GM11168 (cell line): ENCODE data around the gene ANXA5.
"Not testable (repeated sequence)": the region's sequence is repeated elsewhere in the genome, so short reads cannot be mapped to it uniquely, and the experiment has no call there.

ENCODE experiments used
- in situ Hi-C: fragments of 300-500 bp; cut with MboI; formaldehyde crosslinking; loops from one replicate; pipeline ENCODE4 v1.12.0; 2022; ENCODE audit warnings: low sequenced_read_pairs; ENCODE audit not compliant: unreplicated experiment

The ANXA5 gene

DNA sequence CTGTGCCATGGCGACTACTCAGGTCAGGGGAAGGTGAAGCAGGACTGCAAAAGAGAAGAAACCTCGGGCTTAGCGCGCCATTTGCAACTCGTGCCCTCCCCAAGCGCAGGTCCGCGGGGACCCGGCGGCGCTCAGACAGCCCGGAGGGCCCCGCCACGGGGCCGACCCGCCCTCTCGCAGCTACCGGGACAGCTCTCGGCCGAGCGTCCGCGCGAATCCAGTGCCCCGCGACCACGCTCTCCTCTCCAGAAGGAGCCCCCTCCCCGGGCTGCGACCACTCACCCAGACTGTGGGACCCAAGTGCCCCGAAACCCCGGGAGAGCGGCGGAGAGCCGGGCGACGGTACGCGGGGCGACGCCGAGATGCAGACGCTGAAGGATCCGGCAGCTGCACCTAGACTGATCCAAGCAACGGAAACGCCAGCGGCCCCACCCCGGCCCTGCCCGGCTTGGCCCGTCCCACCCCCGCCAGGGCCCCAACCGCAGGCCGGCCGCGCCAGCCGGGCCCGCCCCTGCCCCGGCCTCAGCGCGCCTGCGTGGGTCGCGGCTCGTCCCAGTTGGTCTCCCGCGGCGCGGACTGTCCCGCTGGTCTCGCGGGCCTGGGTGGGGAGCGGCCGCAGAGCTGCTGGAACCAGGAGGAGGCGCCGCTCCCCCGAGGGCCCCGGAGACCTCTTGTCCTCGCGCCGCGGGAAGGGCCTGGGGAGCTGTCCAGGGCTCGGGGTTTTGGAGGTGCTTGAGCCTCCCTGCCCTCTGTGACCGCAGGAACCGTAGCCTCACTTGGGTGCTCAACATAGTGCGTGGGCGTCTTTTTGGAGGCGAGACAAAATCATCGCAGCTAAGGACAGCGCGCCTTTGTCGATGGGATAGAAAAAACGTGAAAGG lies at the start of gene ANXA5:
Gene ANXA5, minus strand, starts transcription at position 400 of the 881 bp plus-strand sequence. Its CDS starts 391 bp downstream, at position 9.
- in situ Hi-C loops: no loop called here

DNA sequence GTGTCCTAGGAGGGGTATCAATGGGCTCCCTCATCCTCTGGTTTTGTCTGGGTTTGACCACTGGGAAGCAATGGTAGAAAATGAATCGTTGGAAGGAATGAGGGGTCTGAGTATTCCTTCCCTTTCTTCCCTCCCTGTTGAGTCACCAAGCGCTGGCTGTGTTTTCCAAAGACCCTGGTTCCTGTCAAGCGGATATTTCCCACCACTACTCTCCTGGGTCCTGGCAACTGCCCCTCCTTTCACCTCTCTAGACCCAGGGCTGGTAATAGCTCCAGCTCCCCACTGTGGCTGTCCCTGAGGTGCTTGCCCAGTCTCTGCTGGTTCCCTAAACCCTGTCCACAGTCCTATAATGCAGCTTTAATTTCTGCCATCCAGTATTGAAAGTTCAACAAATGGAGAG lies 46.0 kb upstream of the ANXA5 start:
- in situ Hi-C loops: no loop called here

DNA sequence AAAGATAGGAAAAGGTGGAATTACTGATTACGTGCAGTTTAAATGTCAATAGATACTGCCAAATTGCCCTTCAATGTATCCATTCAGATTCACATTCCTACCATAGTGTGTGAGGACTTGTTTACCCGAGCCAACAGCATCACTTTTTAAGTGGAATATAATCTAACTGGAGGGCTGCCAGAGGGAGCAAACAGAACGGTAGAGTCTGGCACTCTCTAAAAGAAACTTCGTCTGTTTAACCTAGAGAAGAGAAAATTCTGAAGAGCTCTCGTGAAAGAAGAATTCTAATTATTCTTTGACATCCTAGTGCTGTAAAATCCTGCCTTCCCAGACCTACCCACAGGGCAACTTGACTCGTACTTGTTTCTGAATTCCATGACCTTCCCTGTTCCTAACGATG lies 45.0 kb upstream of the ANXA5 start:
- in situ Hi-C loops: no loop called here

DNA sequence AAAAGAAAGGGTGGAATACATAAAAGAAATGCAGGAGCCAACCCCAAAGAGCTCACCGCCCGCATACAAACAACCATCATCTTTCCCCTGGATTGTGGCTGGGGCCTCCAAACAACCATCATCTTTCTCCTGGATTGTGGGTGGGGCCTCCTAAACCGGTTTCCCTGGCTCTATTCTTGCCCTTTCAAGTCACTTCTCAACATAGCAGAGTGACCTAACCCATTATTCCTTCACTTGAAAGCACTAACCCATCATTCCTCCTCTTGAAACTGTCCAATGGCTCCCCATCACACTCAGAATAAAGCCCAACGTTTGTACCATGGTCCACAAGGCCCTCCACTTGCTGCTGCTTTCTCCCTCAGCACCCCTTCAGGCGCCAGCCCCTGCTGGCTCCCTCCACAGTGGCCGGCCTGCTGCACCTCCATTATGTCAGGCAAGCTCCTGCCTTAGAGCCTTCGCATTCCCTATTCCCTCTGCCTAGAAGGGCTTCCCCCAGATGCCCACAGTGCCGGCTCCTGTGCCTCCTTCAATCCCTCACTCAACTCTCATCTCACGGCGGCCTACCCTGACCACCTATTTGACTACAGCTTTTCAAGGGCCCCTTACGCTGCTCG lies 44.1 kb upstream of the ANXA5 start:
- in situ Hi-C loops: no loop called here

DNA sequence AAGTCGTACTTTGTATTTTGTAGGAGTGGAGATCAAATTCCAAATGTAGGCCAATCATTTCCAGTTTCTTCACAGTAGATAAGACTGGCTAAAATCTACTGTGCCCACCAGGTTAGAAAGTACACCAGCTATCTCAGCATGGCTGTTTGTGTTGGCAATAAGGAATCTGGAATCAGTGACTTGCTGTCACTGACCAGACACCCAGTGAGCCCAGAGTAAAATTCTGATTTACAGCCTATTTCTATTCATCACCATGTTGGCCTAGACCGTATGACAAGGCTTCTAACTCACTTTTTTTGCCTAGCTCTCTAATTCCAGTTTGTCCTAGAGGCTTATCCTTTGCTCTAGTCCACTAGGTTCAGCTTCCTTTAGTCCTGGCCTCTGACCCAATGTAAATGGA lies 42.8 kb upstream of the ANXA5 start:
- in situ Hi-C loops: no loop called here

DNA sequence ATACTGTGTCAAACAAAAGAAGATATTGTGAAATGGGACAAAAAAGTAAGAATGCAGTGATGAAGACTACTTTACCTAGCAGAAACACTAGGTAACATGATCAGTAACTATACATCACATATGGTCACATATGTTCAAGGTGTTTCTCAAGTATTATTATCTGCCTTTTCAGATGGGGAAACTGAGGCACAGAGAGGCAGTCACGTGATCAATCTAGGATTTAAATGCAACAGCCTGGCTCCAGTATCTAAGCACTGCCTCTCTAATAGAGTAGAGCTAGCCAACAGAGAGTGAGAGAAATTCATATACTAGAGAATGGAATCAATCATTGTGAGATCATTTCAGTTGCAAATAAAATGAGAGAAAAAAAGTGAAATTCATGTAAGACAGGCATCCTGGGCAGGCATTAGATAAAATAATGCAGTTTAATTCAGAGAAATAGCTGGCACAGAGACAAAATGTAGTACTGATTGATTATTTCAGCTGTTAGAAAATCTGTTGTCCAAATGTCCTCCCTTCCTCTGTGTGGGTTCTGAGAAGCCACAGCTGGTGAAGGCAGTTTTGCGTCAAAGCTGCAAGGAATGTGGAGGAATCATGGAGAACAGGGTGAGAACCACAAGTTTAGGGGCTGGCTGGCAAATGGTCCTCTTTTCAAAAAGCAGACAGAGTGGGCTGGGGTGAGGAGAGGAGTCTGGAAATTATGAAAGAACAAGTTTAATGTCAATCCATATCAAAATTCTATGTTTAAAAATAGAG lies 42.2 kb upstream of the ANXA5 start:
- in situ Hi-C loops: no loop called here

DNA sequence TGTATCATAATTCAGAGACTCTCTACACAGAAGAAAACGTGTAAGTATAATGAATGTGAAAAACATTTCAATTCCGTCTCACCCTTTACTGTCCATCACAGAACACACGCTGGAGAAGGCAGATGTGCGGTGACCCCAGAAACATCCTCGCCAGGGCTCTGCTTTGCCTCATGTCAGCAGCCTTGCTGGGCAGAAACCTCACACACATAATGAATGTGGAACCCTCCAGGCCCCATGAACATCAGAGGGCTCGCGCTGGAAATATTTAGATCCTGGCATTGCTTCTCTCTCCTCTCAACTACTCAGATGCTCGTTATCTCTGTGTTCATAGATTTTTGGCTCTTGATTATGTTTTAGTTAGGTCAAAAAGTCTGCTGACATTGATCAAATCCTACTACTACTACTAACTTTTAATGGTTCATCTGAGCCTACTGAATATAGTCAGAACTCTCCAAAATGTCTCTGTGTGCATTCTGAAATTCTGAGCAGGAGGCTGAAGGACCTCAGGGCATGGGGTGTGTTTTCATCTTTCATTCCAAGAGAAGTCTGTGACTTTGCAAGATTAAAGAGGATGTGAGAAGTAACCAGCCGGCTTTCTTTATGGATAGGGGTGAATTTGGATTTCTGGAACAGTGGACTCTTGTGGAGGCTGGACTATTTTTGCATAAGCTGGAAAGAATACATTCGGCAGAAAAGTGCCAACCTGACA lies 41.2 kb upstream of the ANXA5 start:
- in situ Hi-C loops: no loop called here

DNA sequence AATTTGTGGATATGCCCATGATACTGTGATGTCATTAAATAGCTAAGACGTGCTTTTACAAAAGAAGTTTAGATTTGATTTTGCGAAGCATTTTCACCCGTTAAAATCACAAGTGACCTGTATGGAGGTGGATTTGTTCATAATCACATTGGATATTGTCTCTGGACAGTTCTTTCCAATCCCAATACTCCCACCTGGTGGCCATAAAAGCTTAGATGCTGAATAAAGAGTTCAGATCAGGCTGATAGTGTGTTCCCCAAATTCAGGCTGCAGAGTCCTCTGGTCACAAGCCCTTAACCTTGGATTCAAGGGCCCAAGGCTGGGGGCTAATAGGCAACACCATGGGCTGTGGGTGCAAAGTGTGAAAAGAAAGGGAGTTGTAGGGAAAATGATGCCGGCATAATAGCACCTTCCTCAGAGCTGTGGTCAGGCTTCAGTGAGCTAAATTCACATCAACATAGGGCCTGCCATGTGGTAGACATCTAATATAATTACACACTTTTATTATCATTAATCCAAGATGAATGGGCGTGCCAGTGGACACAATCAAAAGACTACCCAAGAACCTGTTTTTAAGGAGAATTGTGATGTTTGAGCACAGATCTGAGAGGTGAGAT lies 40.1 kb upstream of the ANXA5 start:
- in situ Hi-C loops: no loop called here

DNA sequence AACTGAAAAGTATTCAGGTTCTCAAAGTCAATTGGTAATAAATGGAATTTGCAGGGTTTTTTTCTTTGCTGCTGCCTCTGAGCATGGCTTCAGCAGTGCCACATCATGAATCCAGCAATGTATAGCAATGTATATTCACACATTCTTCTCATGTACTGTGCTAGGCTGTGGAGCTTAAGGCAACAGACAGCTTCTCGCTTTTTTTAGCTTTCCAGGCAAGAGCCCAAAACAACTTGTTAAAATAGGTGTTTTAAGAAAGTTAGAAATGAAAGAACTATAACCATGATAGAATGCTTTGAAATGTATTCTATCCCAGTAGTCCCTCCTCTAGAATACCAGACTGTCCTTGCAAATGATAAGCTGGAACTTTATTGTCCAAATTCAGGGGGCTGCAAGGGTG lies 37.8 kb upstream of the ANXA5 start:
- in situ Hi-C loops: no loop called here

DNA sequence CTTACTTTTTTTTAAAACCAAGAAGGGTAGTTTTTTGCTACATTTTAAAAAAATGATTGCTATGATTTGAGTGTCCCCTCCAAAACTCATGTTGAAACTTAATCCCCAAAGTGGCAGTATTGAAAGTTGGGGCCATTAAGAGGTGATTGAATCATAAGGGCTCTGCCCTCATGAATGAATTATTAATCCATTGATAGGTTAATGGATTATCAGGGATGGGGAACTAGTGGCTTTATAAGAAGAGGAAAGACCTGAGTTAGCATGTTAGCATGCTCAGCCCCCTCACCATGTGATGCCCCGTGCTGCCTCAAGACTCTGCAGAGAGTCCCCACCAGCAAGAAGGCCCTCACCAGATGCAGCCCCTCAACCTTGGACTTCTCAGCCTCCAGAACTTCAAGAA lies 37.2 kb upstream of the ANXA5 start:
- in situ Hi-C loops: no loop called here

DNA sequence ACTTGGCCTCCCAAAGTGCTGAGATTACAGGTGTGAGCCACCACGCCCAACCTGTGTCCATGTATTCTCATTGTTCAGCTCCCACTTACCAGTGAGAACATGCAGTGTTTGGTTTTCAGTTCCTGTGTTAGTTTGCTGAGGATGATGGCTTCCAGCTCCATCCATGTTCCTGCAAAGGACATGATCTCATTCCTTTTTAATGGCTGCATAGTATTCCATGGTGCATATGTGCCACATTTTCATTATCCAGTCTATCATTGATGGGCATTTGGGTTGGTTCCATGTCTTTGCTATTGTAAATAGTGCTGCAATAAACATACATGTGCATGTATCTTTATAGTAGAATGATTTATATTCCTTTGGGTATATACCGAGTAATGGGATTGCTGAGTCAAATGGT lies 33.0 kb upstream of the ANXA5 start:
- in situ Hi-C loops: not testable (repeated sequence)

DNA sequence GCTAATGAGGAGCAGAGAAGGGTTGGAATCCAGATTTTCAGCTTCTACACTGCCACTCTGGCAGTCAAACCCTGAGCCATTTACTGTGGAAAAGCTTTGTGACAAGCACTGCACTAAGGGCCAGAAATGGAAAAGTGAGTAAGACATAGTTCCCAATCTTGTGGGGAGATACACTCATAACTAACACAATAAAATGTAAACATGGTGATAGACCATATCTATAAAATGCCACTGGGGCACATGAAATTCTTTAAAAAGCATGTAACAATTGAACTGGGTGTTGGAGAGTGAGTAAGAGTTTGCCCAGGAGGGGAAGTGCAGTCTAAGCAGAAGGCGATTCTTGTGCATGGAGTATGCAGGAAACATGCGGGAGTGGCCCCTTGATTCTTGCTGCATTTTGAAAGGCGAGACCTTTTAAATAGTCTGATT lies 32.0 kb upstream of the ANXA5 start:
- in situ Hi-C loops: no loop called here

DNA sequence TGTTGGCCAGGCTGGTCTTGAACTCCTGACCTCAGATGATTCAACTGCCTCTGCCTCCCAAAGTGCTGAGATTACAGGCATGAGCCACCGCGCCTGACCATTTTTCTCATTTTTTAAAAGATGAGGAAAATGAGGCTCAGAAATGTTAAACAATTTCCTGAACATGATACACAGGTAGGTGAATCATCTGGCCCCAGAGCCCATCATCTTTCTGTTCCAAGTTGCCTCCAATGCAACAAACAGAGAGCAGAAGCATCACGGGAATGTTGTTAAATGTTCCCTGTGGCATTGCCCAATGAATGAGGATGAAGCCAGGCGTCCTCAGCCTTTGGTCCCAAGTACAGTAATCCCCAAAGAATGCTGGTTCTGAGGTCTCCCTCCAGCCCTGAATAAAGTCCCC lies 31.3 kb upstream of the ANXA5 start:
- in situ Hi-C loops: no loop called here

DNA sequence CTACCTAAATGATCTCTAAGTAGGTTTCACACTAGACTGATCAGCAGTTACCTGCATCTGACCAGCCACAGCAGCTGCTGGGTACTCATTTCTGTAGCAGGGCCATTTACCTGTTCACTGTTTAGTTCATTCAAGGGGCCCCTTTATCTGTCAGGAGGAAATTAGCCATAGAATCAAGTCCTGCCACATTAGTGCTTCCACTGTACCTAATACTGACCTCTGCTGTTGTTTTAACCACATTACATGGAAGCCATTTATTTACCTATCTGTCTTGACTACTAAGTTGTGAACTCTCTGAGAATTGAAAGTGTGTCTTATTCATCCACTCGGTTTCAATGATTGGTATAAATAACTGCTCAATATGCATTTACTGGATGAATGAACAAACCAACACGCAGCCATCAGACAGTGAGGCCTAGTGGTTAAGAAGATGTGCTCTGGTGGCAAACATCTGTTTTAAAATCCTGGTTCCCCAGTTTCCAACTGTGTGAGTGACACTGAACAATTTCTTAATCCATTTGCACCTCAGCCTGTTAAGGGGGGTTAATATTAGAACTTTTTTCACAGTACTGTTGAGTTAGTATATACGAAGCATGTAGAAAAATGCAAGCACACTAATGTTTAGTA lies 30.0 kb upstream of the ANXA5 start:
- in situ Hi-C loops: no loop called here

DNA sequence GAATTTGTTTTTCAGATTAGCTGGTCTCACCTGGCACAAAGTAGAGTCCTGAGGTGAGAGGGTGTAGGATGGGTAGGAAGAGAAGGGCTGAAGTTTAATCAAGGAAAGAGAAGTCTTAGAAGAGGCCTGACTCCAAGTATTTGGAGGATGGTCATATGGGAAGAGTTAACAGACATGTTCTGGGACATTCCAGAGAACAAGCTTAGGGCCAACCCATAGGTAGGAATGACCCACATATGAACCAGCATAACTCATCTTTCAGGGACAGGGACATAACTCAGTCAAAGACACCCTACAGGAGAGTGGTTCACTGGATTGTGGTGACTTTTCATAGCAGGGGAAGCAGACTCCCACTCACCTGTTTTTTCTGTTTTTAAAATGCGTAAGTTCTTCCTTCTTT lies 27.9 kb upstream of the ANXA5 start:
- in situ Hi-C loops: no loop called here

DNA sequence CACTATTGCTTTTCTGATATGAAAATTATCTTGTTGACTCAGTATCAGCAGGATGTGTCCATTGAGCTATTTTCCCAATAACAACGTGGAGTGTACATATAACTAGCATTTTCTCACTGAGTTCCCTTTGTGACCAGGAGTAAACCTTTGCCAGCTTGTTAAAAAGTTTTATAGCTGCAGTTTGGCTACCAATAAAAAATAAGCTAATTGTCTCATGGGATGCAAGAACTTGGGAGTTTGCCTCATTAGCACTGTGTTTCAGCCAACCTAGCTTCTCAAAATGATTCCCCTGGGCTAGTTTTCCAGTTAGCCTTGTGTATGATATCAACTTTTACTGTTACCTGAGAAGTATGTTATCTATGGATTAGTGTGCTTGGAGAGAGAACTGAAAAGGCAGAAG lies 24.9 kb upstream of the ANXA5 start:
- in situ Hi-C loops: no loop called here

DNA sequence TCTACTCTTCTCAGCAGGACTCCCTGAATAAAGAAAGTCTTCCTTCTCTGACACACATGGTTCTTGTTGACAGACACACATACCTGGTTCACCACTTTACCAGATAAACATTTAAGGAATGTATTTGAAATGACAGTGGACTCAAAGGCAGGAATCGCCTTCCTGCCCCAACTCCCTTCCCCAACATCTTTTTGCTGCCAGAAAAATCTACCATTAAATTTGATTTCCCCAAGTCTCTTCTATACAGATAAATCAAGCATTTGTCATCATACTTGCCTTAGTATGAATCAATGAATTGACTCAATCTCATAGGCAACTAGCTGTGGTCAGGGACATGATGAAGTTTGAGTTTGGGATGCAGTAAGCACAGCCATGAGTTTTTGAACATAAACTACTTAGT lies 23.3 kb upstream of the ANXA5 start:
- in situ Hi-C loops: no loop called here

DNA sequence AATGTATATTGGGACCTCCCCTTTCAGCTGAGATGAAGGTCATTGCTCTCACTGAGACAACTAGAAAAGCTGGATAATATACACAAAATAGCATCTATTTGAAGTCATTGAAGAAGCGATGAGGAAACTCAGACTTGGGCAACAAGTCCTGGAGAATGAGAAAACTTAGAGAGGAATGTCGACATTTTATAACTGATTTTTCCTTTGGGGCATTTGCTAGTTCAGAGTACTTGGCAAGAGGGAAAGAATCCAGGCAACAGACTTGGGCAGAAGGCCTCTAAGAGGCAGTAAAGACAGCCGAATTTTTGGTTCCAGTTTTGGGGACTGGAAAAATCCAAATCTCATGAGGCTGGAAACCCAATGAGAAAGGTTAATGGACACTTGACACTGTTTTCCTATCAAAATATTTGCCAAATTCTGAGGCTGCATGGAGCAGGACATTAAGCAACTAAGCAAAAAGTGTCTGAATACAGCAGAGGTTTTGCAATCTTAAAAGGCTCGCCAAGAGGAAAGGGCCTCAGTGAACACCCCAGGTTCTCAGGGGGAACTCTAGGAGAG lies 21.0 kb upstream of the ANXA5 start:
- in situ Hi-C loops: no loop called here

DNA sequence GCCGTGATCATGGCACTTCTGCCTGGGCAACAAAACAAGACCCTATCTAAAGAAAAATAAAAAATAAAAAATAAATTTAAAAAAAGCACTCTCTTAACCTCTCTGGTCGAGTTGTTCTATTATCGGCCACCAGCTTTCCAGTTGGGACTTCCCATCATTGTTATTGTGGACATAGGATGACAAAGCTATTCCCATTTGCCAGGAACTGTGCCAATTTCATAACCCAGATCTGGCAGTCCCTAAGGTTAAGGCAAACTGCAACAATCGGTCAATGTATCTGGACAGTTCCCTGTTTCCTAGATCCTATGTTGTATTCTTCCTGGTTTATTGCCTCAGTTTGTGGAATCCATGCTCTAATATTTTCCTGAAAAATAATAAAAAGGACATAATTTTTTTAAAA lies 17.8 kb upstream of the ANXA5 start:
- in situ Hi-C loops: no loop called here
